Gastrocnemius medialis (tissue), 4 donors: Measurements from ENCODE around the gene RNF38. TPM values are rescaled to one million over a fixed set of nuclear protein-coding genes. Genes with fewer than 3 reads are reported as not detected.
"Not testable (repeated sequence)": the region's sequence is repeated elsewhere in the genome, so short reads cannot be mapped to it uniquely, and the experiment has no call there.

Experiments
- ATAC-seq, 2 donors: fragments of 150-250 bp; one replicate each; pipeline ENCODE4 v1.9.1; 2016
- DNase-seq, 2 donors: peaks; one replicate each; pipeline ENCODE4 v3.0.0-alpha.2; 2019
- H3K27ac ChIP-seq, 4 donors: fragments of 200-600 bp; sonication (generic); 1 replicate in 1 of 4; 2 replicates in 3 of 4; pipeline ENCODE4 v1.5.1; 2016 to 2018; ENCODE audit warnings: mild to moderate bottlenecking in 2 of 4, moderate library complexity in 1 of 4
- H3K27me3 ChIP-seq, 3 donors: fragments of 200-600 bp; sonication (generic) in 2 of 3; 1 replicate in 1 of 3; 2 replicates in 2 of 3; pipeline versions ENCODE4 v1.5.1 to v1.6.0; 2016 to 2019; ENCODE audit warnings: mild to moderate bottlenecking in 1 of 3, moderate library complexity in 1 of 3
- H3K36me3 ChIP-seq, 2 donors: fragments of 200-600 bp; sonication (generic) in 1 of 2; one replicate each; pipeline ENCODE4 v1.5.1; 2017 to 2018
- H3K4me1 ChIP-seq, 2 donors: fragments of 200-600 bp; sonication (generic) in 1 of 2; one replicate each; pipeline ENCODE4 v1.5.1; 2016 to 2017; ENCODE audit warnings: mild to moderate bottlenecking in 2 of 2
- H3K4me3 ChIP-seq, 4 donors: fragments of 200-600 bp; sonication (generic) in 3 of 4; 1 replicate in 1 of 4; 2 replicates in 3 of 4; pipeline ENCODE4 v1.5.1; 2016 to 2019; ENCODE audit warnings: mild to moderate bottlenecking in 2 of 4
- H3K9me3 ChIP-seq, 3 donors: fragments of 200-600 bp; sonication (generic) in 2 of 3; 1 replicate in 1 of 3; 2 replicates in 2 of 3; pipeline ENCODE4 v1.5.1; 2016 to 2019
- POLR2A ChIP-seq, 2 donors: fragments of 450-650 bp; IDR thresholded peaks; one replicate each; pipeline ENCODE4 v1.6.1; 2017; ENCODE audit warnings: antibody characterized with exemption in 2 of 2, mild to moderate bottlenecking in 2 of 2, moderate library complexity in 2 of 2
- in situ Hi-C, 4 donors: fragments of 200-750 bp; cut with MboI; loops; one replicate each; pipeline versions ENCODE4 v1.15.0 to v1.8.0; 2017; ENCODE audit warnings: low sequenced_read_pairs in 4 of 4
- intact Hi-C: fragments of 100-400 bp; cut with DNase I; formaldehyde crosslinking; loops from one replicate; pipeline ENCODE4 v1.15.1; 2023; ENCODE audit warnings: low total_unique reads
- total RNA-seq, 4 donors: library from RNA; depleted of rRNA; stranded (reverse); fragments of >200 nt; gene quantifications; one replicate each; pipeline versions ENCODE4 v1.1.0 to v1.2.3, GENCODE V29; 2016
- TF ChIP-seq, protein P1 (sequence below), 5 experiments: fragments of 450-650 bp in 3 of 5; fragments of 200-600 bp in 2 of 5; sonication (generic) in 2 of 5; IDR thresholded peaks in 4 of 5; conservative IDR thresholded peaks in 1 of 5; 1 replicate in 4 of 5; 2 replicates in 1 of 5; pipeline ENCODE4 v1.5.1; 2016 to 2019; ENCODE audit warnings: antibody characterized with exemption in 5 of 5, mild to moderate bottlenecking in 3 of 5, moderate library complexity in 3 of 5

Gene RNF38
- total RNA-seq, 4 donors from 2014 or later: 15.7 to 24.8 (median 20.7) TPM

DNA sequence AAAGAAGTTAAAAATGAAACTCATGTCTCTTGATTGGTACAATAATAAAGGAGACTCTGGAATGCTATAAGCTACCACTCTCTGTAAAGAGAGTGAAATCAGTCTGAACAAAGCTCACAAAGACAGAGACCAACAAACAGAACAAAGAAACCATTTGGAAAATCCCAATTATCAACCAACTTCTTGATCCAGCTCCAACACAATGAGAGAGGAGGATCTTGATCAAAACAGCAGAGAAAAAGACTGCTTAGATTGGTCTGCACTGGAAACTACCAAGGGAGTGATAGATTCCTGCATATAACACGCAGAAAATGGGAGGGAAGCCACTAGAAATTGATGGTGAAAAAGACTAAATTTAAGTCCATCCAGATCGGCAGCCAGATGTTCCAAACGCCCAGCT, 23.1 kb upstream of the RNF38 start:
- H3K27me3 ChIP-seq: no peaks in the 10 kb centered on the region
- ATAC-seq: no peak
- no peak overlapping the region for H3K27ac ChIP-seq
- no peak for DNase-seq
- no peak for TF ChIP-seq POLR2A (IDR thresholded peaks at IDR 0.05)
- TF ChIP-seq, protein P1, sequence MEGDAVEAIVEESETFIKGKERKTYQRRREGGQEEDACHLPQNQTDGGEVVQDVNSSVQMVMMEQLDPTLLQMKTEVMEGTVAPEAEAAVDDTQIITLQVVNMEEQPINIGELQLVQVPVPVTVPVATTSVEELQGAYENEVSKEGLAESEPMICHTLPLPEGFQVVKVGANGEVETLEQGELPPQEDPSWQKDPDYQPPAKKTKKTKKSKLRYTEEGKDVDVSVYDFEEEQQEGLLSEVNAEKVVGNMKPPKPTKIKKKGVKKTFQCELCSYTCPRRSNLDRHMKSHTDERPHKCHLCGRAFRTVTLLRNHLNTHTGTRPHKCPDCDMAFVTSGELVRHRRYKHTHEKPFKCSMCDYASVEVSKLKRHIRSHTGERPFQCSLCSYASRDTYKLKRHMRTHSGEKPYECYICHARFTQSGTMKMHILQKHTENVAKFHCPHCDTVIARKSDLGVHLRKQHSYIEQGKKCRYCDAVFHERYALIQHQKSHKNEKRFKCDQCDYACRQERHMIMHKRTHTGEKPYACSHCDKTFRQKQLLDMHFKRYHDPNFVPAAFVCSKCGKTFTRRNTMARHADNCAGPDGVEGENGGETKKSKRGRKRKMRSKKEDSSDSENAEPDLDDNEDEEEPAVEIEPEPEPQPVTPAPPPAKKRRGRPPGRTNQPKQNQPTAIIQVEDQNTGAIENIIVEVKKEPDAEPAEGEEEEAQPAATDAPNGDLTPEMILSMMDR (IDR thresholded peaks at IDR 0.05 in 4 of 5, conservative IDR thresholded peaks at IDR 0.05 in 1 of 5): no peak
- no peak overlapping the region for H3K4me3 ChIP-seq
- no peaks in the 10 kb centered on the region for H3K9me3 ChIP-seq
- no peaks in the 10 kb centered on the region for H3K36me3 ChIP-seq
- in situ Hi-C loops: no loop called here
- intact Hi-C loops: no loop called here
- H3K4me1 ChIP-seq: peaks cover 11 to 18% of the 10 kb centered on the region in 2 donors

DNA sequence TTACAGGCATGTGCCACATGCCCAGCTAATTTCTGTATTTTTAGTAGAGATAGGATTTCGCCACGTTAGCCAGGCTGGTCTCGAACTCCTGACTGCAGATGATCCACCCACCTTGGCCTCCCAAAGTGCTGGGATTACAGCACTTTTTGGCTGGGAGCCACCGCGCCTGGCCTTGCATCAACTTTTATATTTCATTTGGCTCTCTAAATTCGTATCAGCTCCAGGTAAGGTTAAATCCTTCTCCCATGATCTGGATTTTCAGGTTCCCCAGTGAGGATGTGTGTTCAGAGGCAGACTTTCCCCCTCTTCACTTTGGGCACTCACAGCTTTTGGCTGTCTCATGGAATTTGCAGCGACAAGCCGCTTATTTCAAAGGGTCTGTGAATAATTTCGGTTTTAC, 16.8 kb upstream of the RNF38 start:
- in situ Hi-C loops: no loop called here
- intact Hi-C loops: loop anchor here (10.0 kb wide), 1 partner anchor 438 kb away; no protein-coding TSS in a partner anchor
- no peak for TF ChIP-seq POLR2A (IDR thresholded peaks at IDR 0.05)
- TF ChIP-seq, protein P1 (IDR thresholded peaks at IDR 0.05 in 4 of 5, conservative IDR thresholded peaks at IDR 0.05 in 1 of 5): no peak
- Histone ChIP-seq H3K4me3 (no peak overlapping the region), H3K27me3 (no peaks in the 10 kb centered on the region), H3K9me3 (no peaks in the 10 kb centered on the region), H3K27ac (no peak overlapping the region), H3K36me3 (no peaks in the 10 kb centered on the region), H3K4me1 (peaks cover 10 to 11% of the 10 kb centered on the region in 2 donors)
- DNase-seq (no peak), ATAC-seq (no peak)

DNA sequence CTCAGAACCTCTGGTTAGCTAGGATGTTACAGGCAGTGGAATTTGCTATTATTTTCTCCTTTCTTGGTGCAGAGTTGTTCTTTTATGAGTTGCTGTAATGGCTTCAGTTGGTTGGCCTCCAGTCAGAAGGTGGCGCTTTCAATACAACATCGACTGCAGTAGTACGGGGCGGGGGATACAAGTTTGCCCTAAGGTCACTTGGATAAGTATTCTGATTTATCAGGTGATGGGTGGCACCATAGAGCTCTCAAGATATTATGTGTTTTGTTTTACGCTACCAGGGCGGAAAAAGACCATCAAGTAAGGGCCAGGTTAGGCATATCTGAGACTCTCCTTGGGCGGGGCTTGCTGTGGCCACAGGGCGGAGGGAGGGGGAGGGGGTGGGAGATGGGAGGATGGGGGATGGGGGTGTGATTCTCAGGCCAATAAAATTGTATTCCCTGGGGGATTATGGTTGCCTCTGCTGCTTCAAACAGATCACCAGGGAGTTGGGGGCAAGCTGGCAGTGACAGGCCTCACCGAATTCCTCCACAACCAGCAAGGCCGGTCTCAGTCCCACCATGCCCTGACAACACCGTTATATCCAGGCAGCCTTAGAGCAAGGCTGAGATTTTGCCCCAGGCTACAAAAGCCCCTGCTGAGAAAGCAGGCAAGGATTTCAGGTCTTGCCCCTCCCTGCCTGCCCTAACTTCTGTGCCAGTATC, 15.9 kb upstream of the RNF38 start:
- Histone ChIP-seq H3K27me3 (no peaks in the 10 kb centered on the region), H3K4me1 (peaks cover 10 to 11% of the 10 kb centered on the region in 2 donors), H3K36me3 (no peaks in the 10 kb centered on the region), H3K9me3 (no peaks in the 10 kb centered on the region), H3K4me3 (no peak overlapping the region), H3K27ac (no peak overlapping the region)
- intact Hi-C loops: loop anchor here (10.0 kb wide), 1 partner anchor 439 kb away; no protein-coding TSS in a partner anchor
- in situ Hi-C loops: no loop called here
- TF ChIP-seq, protein P1 (IDR thresholded peaks at IDR 0.05 in 4 of 5, conservative IDR thresholded peaks at IDR 0.05 in 1 of 5): no peak
- TF ChIP-seq POLR2A (IDR thresholded peaks at IDR 0.05): no peak
- ATAC-seq (no peak), DNase-seq (no peak)

DNA sequence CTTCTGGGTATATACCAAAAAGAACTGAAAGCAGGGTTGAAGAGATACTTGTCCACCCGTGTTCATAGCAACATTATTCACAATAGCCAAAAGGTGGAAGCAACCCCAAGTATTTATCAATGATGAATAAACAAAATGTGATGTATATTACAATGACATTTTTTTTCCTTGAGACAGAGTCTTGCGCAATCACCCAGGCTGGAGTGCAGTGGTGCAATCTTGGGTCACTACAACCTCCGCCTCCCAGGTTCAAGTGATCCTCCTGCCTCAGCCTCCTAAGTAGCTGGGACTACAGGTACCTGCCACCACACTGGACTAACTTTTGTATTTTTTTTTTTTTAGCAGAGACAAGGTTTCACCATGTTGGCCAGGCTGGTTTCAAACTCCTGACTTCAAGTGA, 11.3 kb upstream of the RNF38 start:
- intact Hi-C loops: loop anchor here (10.0 kb wide), 1 partner anchor 443 kb away; no protein-coding TSS in a partner anchor
- H3K4me3 ChIP-seq, H3K27ac ChIP-seq, in situ Hi-C loops, H3K4me1 ChIP-seq, H3K9me3 ChIP-seq, ATAC-seq, H3K36me3 ChIP-seq, H3K27me3 ChIP-seq, DNase-seq: not testable (repeated sequence)

DNA sequence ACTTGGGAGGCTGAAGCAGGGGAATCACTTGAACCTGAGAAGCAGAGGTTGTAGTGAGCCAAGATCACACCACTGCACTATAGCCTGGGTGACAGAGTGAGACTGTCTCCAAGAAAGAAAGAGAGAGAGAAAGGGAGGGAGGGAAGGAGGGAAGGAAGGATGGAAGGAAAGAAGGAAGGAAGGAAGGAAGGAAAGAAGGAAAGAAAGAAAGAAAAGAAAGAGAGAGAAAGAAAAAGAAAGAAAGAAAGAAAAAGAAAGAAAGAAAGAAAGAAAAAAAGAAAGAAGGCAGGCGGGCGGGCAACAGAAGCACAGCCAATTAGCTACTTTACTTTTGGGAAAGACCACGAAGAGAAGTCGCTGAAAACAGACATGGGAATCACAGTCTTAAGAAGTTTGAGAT, 9.0 kb upstream of the RNF38 start:
- H3K9me3 ChIP-seq, H3K36me3 ChIP-seq, H3K4me1 ChIP-seq, ATAC-seq, H3K27ac ChIP-seq, H3K4me3 ChIP-seq, H3K27me3 ChIP-seq, intact Hi-C loops, DNase-seq: not testable (repeated sequence)
- in situ Hi-C loops: loop anchor here (5.0 to 10.0 kb wide), 3 partner anchors 76 to 148 kb away; no protein-coding TSS in a partner anchor
